ENCODE data around the gene OTULIN. TPM values are rescaled to one million over a fixed set of nuclear protein-coding genes. Genes with fewer than 3 reads are reported as not detected.
A peak's percentile ranks its signal among the peaks of the same experiment; 100 is the strongest.

OTULIN gene
- total RNA-seq, 2 experiments from 2014 or later = 71.2 to 80.7 TPM

- peaks cover 9% of the 10 kb centered on the region for H3K4me1 Mint-ChIP-seq (ENCODE audit: low read depth)
- ATAC-seq (no peak), DNase-seq (no peak)
- H3K9me3 Mint-ChIP-seq (ENCODE audit: insufficient read depth) = no peaks in the 10 kb centered on the region
- H3K27me3 Mint-ChIP-seq (ENCODE audit: low read depth) = no peaks in the 10 kb centered on the region
- peaks cover 3% of the 10 kb centered on the region for H3K36me3 Mint-ChIP-seq (ENCODE audit: low read depth)
- no peak overlapping the region for H3K27ac Mint-ChIP-seq
- no peak overlapping the region for H3K4me3 Mint-ChIP-seq
- CTCF ChIA-PET = interaction anchor here (1.1 to 1.2 kb wide), 2 partner anchors 56 to 281 kb away, joined by 3 read pairs; no protein-coding TSS in a partner anchor
- POLR2A ChIA-PET = no interaction called here
Observed at GRCh38 chr5:14722923-14723322, 58.4 kb downstream of the OTULIN start.

- no peaks in the 10 kb centered on the region for H3K36me3 Mint-ChIP-seq (ENCODE audit: low read depth)
- no peak overlapping the region for H3K27ac Mint-ChIP-seq
- CTCF ChIA-PET = interaction anchor here (0.9 to 4.8 kb wide), 6 partner anchors 13 to 283 kb away, joined by 3 to 29 read pairs (median 4); no protein-coding TSS in a partner anchor
- no peak overlapping the region for H3K4me3 Mint-ChIP-seq
- H3K27me3 Mint-ChIP-seq (ENCODE audit: low read depth) = no peaks in the 10 kb centered on the region
- H3K9me3 Mint-ChIP-seq (ENCODE audit: insufficient read depth) = no peaks in the 10 kb centered on the region
- H3K4me1 Mint-ChIP-seq (ENCODE audit: low read depth) = peaks cover 9% of the 10 kb centered on the region
- no peak for DNase-seq
- ATAC-seq = no peak
- POLR2A ChIA-PET = no interaction called here
Observed at GRCh38 chr5:14723701-14724132, 59.2 kb downstream of the OTULIN start.

- Mint-ChIP-seq H3K9me3 (ENCODE audit: insufficient read depth) (no peaks in the 10 kb centered on the region), H3K27me3 (ENCODE audit: low read depth) (no peaks in the 10 kb centered on the region), H3K27ac (no peak overlapping the region), H3K36me3 (ENCODE audit: low read depth) (no peaks in the 10 kb centered on the region), H3K4me3 (no peak overlapping the region), H3K4me1 (ENCODE audit: low read depth) (peaks cover 9% of the 10 kb centered on the region)
- ATAC-seq (no peak), DNase-seq (no peak)
- CTCF ChIA-PET = interaction anchor here (0.7 to 5.1 kb wide), 11 partner anchors 13 to 359 kb away, joined by 3 to 72 read pairs (median 4); no protein-coding TSS in a partner anchor
- POLR2A ChIA-PET = no interaction called here
Observed at GRCh38 chr5:14724633-14725032, 60.1 kb downstream of the OTULIN start.

GRCh38 chr5:14726066-14726838 is 61.7 kb downstream of the OTULIN start:
- Mint-ChIP-seq H3K36me3 (ENCODE audit: low read depth) (no peaks in the 10 kb centered on the region), H3K4me3 (no peak overlapping the region), H3K4me1 (ENCODE audit: low read depth) (peaks cover 2% of the 10 kb centered on the region), H3K27me3 (ENCODE audit: low read depth) (no peaks in the 10 kb centered on the region), H3K27ac (no peak overlapping the region), H3K9me3 (ENCODE audit: insufficient read depth) (no peaks in the 10 kb centered on the region)
- ATAC-seq = no peak
- ChIA-PET POLR2A (interaction anchor here (1.4 kb wide), 1 partner anchor 145 kb away, joined by 4 read pairs; the partner anchor contains the start of gene ANKH), CTCF (interaction anchor here (0.9 to 5.1 kb wide), 28 partner anchors 9 to 289 kb away, joined by 3 to 72 read pairs (median 5); no protein-coding TSS in a partner anchor)
- DNase-seq = no peak

- peak; percentile 83 for DNase-seq
- Mint-ChIP-seq H3K27ac (no peak overlapping the region), H3K9me3 (ENCODE audit: insufficient read depth) (no peaks in the 10 kb centered on the region), H3K27me3 (ENCODE audit: low read depth) (no peaks in the 10 kb centered on the region), H3K36me3 (ENCODE audit: low read depth) (no peaks in the 10 kb centered on the region), H3K4me1 (ENCODE audit: low read depth) (peaks cover 2% of the 10 kb centered on the region), H3K4me3 (no peak overlapping the region)
- peak; percentile 77 for ATAC-seq
- POLR2A ChIA-PET = interaction anchor here (1.4 kb wide), 1 partner anchor 144 kb away, joined by 4 read pairs; the partner anchor contains the start of gene ANKH
- CTCF ChIA-PET = interaction anchor here (0.6 to 5.1 kb wide), 44 partner anchors 9 to 373 kb away, joined by 3 to 72 read pairs (median 4); no protein-coding TSS in a partner anchor
Observed at GRCh38 chr5:14727428-14727865, 62.9 kb downstream of the OTULIN start.

GRCh38 chr5:14727928-14728458 is 63.5 kb downstream of the OTULIN start:
- no peak overlapping the region for H3K4me3 Mint-ChIP-seq
- ChIA-PET CTCF (interaction anchor here (0.6 to 5.1 kb wide), 32 partner anchors 8 to 374 kb away, joined by 3 to 72 read pairs (median 5); no protein-coding TSS in a partner anchor), POLR2A (no interaction called here)
- H3K36me3 Mint-ChIP-seq (ENCODE audit: low read depth) = peaks cover 1% of the 10 kb centered on the region
- no peak overlapping the region for H3K27ac Mint-ChIP-seq
- DNase-seq (no peak), ATAC-seq (no peak)
- H3K9me3 Mint-ChIP-seq (ENCODE audit: insufficient read depth) = no peaks in the 10 kb centered on the region
- H3K27me3 Mint-ChIP-seq (ENCODE audit: low read depth) = no peaks in the 10 kb centered on the region
- H3K4me1 Mint-ChIP-seq (ENCODE audit: low read depth) = peaks cover 2% of the 10 kb centered on the region

GRCh38 chr5:14728459-14728938 is 64.0 kb downstream of the OTULIN start:
- H3K36me3 Mint-ChIP-seq (ENCODE audit: low read depth) = peaks cover 3% of the 10 kb centered on the region

GRCh38 chr5:14729448-14730385 is 65.2 kb downstream of the OTULIN start:
- CTCF ChIA-PET = no interaction called here
- no peak for DNase-seq
- H3K27me3 Mint-ChIP-seq (ENCODE audit: low read depth) = no peaks in the 10 kb centered on the region
- no peak overlapping the region for H3K27ac Mint-ChIP-seq
- H3K4me1 Mint-ChIP-seq (ENCODE audit: low read depth) = peaks cover 2% of the 10 kb centered on the region
- no peak for ATAC-seq
- H3K36me3 Mint-ChIP-seq (ENCODE audit: low read depth) = peaks cover 3% of the 10 kb centered on the region
- no peak overlapping the region for H3K4me3 Mint-ChIP-seq
- no peaks in the 10 kb centered on the region for H3K9me3 Mint-ChIP-seq (ENCODE audit: insufficient read depth)
- POLR2A ChIA-PET = no interaction called here

More at GRCh38 chr5:14728459-14728938, 64.0 kb downstream of the OTULIN start:
- peaks cover 2% of the 10 kb centered on the region for H3K4me1 Mint-ChIP-seq (ENCODE audit: low read depth)
- ChIA-PET CTCF (interaction anchor here (0.6 to 5.1 kb wide), 17 partner anchors 9 to 278 kb away, joined by 3 to 72 read pairs (median 6); no protein-coding TSS in a partner anchor), POLR2A (no interaction called here)
- no peaks in the 10 kb centered on the region for H3K9me3 Mint-ChIP-seq (ENCODE audit: insufficient read depth)
- DNase-seq (no peak), ATAC-seq (no peak)
- H3K27ac Mint-ChIP-seq = no peak overlapping the region
- H3K4me3 Mint-ChIP-seq = no peak overlapping the region
- H3K27me3 Mint-ChIP-seq (ENCODE audit: low read depth) = no peaks in the 10 kb centered on the region

GRCh38 chr5:14730466-14730865 is 65.9 kb downstream of the OTULIN start:
- ChIA-PET CTCF (no interaction called here), POLR2A (no interaction called here)
- DNase-seq (no peak), ATAC-seq (no peak)
- Mint-ChIP-seq H3K9me3 (ENCODE audit: insufficient read depth) (no peaks in the 10 kb centered on the region), H3K4me3 (no peak overlapping the region), H3K27me3 (ENCODE audit: low read depth) (no peaks in the 10 kb centered on the region), H3K36me3 (ENCODE audit: low read depth) (peaks cover 3% of the 10 kb centered on the region), H3K4me1 (ENCODE audit: low read depth) (peaks cover 2% of the 10 kb centered on the region), H3K27ac (no peak overlapping the region)

GRCh38 chr5:14730881-14731280 is 66.4 kb downstream of the OTULIN start:
- Mint-ChIP-seq H3K27me3 (ENCODE audit: low read depth) (no peaks in the 10 kb centered on the region), H3K36me3 (ENCODE audit: low read depth) (peaks cover 3% of the 10 kb centered on the region), H3K4me3 (no peak overlapping the region), H3K27ac (no peak overlapping the region), H3K9me3 (ENCODE audit: insufficient read depth) (no peaks in the 10 kb centered on the region), H3K4me1 (ENCODE audit: low read depth) (peaks cover 2% of the 10 kb centered on the region)
- ATAC-seq (no peak), DNase-seq (no peak)
- ChIA-PET POLR2A (no interaction called here), CTCF (interaction anchor here (0.8 to 2.3 kb wide), 3 partner anchors 216 to 283 kb away, joined by 3 to 14 read pairs (median 3); no protein-coding TSS in a partner anchor)

GRCh38 chr5:14732991-14733390 is 68.5 kb downstream of the OTULIN start:
- DNase-seq (no peak), ATAC-seq (no peak)
- H3K4me1 Mint-ChIP-seq (ENCODE audit: low read depth) = no peaks in the 10 kb centered on the region
- H3K9me3 Mint-ChIP-seq (ENCODE audit: insufficient read depth) = no peaks in the 10 kb centered on the region
- H3K4me3 Mint-ChIP-seq = no peak overlapping the region
- POLR2A ChIA-PET = no interaction called here
- peaks cover 3% of the 10 kb centered on the region for H3K36me3 Mint-ChIP-seq (ENCODE audit: low read depth)
- CTCF ChIA-PET = interaction anchor here (0.6 to 2.3 kb wide), 2 partner anchors 209 to 270 kb away, joined by 3 to 14 read pairs; no protein-coding TSS in a partner anchor
- no peaks in the 10 kb centered on the region for H3K27me3 Mint-ChIP-seq (ENCODE audit: low read depth)
- H3K27ac Mint-ChIP-seq = no peak overlapping the region
